ENCODE results near the gene RAB3C. TPM values are rescaled to one million over a fixed set of nuclear protein-coding genes. Genes with fewer than 3 reads are reported as not detected.

RAB3C gene
- polyA plus RNA-seq, 1 experiment: not detected

DNA sequence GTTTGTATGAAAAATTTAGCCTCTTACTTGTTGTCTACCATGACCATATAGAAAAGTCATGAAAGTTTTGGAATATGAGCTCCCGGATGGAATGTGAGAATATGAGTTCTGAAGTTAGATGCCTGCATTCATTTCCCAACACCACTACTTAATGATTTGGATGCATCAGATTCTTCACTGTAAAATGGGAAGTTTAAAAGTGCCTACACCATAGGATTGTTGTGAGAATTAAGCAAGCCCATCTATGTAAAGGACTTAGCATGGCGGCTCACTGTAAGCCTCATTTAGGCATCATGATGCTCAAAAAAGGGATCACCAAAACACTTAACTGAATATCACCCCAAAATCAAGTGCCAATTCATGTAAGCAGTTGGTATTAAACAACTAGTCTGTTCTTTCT is 177.3 kb downstream of the RAB3C start:
- ChIA-PET POLR2A (no interaction called here), CTCF (no interaction called here)
- TF ChIP-seq, protein P1, sequence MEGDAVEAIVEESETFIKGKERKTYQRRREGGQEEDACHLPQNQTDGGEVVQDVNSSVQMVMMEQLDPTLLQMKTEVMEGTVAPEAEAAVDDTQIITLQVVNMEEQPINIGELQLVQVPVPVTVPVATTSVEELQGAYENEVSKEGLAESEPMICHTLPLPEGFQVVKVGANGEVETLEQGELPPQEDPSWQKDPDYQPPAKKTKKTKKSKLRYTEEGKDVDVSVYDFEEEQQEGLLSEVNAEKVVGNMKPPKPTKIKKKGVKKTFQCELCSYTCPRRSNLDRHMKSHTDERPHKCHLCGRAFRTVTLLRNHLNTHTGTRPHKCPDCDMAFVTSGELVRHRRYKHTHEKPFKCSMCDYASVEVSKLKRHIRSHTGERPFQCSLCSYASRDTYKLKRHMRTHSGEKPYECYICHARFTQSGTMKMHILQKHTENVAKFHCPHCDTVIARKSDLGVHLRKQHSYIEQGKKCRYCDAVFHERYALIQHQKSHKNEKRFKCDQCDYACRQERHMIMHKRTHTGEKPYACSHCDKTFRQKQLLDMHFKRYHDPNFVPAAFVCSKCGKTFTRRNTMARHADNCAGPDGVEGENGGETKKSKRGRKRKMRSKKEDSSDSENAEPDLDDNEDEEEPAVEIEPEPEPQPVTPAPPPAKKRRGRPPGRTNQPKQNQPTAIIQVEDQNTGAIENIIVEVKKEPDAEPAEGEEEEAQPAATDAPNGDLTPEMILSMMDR (IDR thresholded peaks at IDR 0.05; ENCODE audit: insufficient read depth, low read depth, low read length): no peak
- Histone ChIP-seq H3K27me3 (ENCODE audit: control insufficient read depth, insufficient read depth, low read length) (no peaks in the 10 kb centered on the region), H3K36me3 (ENCODE audit: control insufficient read depth, insufficient read depth, low read length) (no peaks in the 10 kb centered on the region), H3K4me3 (ENCODE audit: low read depth, low read length) (no peak overlapping the region)
- DNase-seq (ENCODE audit: low read depth): no peak

DNA sequence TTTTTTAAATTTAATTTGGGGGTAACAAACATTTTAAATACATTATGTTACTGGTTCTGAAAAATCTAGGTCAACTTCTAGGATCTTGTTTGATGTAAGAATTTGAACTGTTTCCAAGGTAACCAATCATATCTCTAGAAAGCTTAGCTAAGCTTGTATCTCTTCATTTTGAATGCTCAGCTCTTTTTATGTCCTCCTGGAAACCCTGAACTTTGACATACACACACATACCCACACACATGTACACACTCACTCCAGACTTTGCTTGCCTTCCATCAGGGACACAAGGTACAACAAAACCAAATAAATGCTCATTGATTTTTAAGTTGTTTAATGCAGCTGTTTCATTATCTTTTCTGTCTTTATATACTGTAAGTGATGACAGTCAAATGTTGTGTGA is 178.5 kb downstream of the RAB3C start:
- POLR2A ChIA-PET: no interaction called here
- CTCF ChIA-PET: no interaction called here

DNA sequence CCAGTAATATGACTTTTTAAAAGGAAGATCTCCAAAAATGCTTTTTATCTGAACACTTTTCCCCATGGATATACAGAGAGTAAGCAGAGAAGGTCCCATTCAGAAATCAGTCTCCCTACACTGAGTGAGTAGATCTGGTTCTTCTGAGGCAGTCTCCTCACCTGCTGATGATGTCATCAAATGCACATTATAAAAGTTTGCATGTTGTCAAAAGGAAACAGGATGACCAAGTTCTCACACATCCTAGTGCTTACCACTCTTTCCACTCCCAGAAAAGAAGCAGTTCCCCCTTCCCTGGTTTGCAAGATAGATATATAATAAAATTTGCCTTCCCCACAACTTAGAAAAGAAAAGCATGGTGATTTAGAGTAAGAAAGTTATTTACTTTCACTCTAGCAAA is 180.5 kb downstream of the RAB3C start:
- POLR2A ChIA-PET: no interaction called here
- TF ChIP-seq, protein P1 (IDR thresholded peaks at IDR 0.05; ENCODE audit: insufficient read depth, low read depth, low read length): no peak
- no peaks in the 10 kb centered on the region for H3K27me3 ChIP-seq (ENCODE audit: control insufficient read depth, insufficient read depth, low read length)
- CTCF ChIA-PET: no interaction called here
- H3K36me3 ChIP-seq (ENCODE audit: control insufficient read depth, insufficient read depth, low read length): no peaks in the 10 kb centered on the region
- H3K4me3 ChIP-seq (ENCODE audit: low read depth, low read length): no peak overlapping the region
- DNase-seq (ENCODE audit: low read depth): no peak

More for the DNA sequence above, 178.5 kb downstream of the RAB3C start:
- DNase-seq (ENCODE audit: low read depth): no peak
- TF ChIP-seq, protein P1 (IDR thresholded peaks at IDR 0.05; ENCODE audit: insufficient read depth, low read depth, low read length): no peak
- H3K36me3 ChIP-seq (ENCODE audit: control insufficient read depth, insufficient read depth, low read length): no peaks in the 10 kb centered on the region
- H3K4me3 ChIP-seq (ENCODE audit: low read depth, low read length): no peak overlapping the region
- no peaks in the 10 kb centered on the region for H3K27me3 ChIP-seq (ENCODE audit: control insufficient read depth, insufficient read depth, low read length)

DNA sequence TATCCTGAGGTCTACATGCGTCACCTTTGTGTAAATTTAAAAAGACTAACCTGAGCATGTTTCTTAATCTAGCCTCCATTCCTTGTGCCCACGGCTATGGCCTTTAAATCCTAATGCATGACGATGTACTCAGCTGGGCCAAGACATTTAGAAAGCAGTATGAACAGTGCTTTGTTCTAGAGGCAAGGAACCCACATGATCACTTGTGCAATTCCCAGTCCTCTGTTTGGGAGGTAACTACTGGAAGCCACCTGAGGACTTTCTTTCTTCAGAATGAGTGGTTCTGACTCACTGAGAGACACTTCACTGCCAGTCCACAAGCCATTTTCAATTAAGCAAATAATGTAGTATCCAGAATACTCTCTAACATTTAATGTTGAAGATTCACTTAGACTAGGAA is 181.3 kb downstream of the RAB3C start:
- TF ChIP-seq, protein P1 (IDR thresholded peaks at IDR 0.05; ENCODE audit: insufficient read depth, low read depth, low read length): no peak
- Histone ChIP-seq H3K4me3 (ENCODE audit: low read depth, low read length) (no peak overlapping the region), H3K27me3 (ENCODE audit: control insufficient read depth, insufficient read depth, low read length) (no peaks in the 10 kb centered on the region), H3K36me3 (ENCODE audit: control insufficient read depth, insufficient read depth, low read length) (no peaks in the 10 kb centered on the region)
- no peak for DNase-seq (ENCODE audit: low read depth)
- ChIA-PET POLR2A (no interaction called here), CTCF (no interaction called here)

DNA sequence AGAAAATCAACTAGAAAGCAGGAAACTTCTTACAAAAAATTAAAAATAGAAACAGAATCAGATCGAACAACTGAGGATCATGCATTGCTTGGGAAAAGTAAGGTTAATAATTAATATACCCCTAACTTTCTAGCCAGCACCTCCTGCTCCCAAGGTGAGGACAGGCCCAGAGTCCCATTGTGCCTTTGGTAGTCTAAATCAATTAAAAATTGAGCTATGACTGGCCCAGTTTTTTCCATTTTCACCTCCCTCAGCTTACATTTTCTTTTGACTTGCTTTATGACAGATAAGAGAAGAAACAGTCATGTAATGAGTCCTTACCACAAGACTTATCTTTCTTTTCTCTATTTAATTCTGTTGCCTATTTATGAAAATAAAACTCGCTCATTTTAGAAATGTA is 182.2 kb downstream of the RAB3C start:
- TF ChIP-seq, protein P1 (IDR thresholded peaks at IDR 0.05; ENCODE audit: insufficient read depth, low read depth, low read length): no peak
- no peak for DNase-seq (ENCODE audit: low read depth)
- Histone ChIP-seq H3K4me3 (ENCODE audit: low read depth, low read length) (no peak overlapping the region), H3K27me3 (ENCODE audit: control insufficient read depth, insufficient read depth, low read length) (no peaks in the 10 kb centered on the region), H3K36me3 (ENCODE audit: control insufficient read depth, insufficient read depth, low read length) (no peaks in the 10 kb centered on the region)
- POLR2A ChIA-PET: no interaction called here
- CTCF ChIA-PET: no interaction called here
